Mucosa of rectum (tissue), 2 donors: ENCODE data around the gene FAM20C.

Experiments
- H3K27ac ChIP-seq, 2 donors: one replicate each; pipeline ENCODE4 v1.7.0; 2013; ENCODE audit warnings: inconsistent platforms in 2 of 2, low read depth in 2 of 2, low read length in 2 of 2
- H3K27me3 ChIP-seq, 2 donors: one replicate each; pipeline ENCODE4 v1.7.0; 2013; ENCODE audit warnings: low read length in 2 of 2; ENCODE audit not compliant: control insufficient read depth in 2 of 2, insufficient read depth in 2 of 2
- H3K36me3 ChIP-seq, 2 donors: one replicate each; pipeline ENCODE4 v1.7.0; 2013; ENCODE audit warnings: low read length in 2 of 2; ENCODE audit not compliant: control insufficient read depth in 2 of 2, insufficient read depth in 2 of 2
- H3K4me1 ChIP-seq, 2 donors: one replicate each; pipeline ENCODE4 v1.7.0; 2013; ENCODE audit warnings: low read length in 2 of 2, mild to moderate bottlenecking in 1 of 2; ENCODE audit not compliant: control insufficient read depth in 2 of 2, insufficient read depth in 2 of 2
- H3K4me3 ChIP-seq, 2 donors: one replicate each; pipeline ENCODE4 v1.7.0; 2013; ENCODE audit warnings: low read length in 2 of 2
- H3K9ac ChIP-seq, 2 donors: one replicate each; pipeline ENCODE4 v1.7.0; 2013; ENCODE audit warnings: low read length in 2 of 2, low read depth in 1 of 2, mild to moderate bottlenecking in 1 of 2
- H3K9me3 ChIP-seq, 2 donors: one replicate each; pipeline ENCODE4 v1.7.0; 2013; ENCODE audit warnings: low read length in 2 of 2; ENCODE audit not compliant: control insufficient read depth in 2 of 2
- donor health status: healthy.
- donor health status: Normal muscosa, but diverticular disease.

FAM20C gene

DNA sequence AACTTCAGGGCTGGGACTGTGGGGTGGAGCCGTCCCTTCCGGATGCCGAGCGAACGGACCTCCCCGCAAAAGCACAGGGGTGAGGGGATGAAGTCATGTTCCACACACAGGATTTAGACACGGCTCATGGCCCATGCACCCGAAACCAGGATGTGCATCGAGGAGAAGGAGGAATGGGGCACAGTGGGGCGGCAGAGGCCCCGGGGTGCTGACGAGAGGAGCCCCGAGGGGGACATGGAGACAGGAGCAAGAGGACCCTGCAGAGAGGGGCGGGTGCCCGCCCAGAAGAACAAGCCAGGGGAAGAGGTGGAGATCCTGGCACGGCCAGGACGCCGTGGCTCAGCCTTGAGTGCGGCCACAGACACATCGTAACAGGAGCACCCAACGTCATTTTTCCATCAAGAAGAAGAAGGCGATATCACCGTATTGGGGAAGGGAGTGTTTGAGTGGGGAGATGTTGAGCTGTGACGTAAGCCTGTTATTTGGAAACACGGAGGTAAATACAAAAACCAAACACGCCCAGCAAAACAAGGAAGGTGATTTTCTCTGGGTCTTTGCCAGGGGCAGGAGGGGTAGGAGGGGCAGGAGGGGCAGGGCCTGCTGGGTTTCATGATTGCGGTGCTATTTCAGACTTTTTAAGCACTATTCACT lies 72.3 kb downstream of the FAM20C start:
- Histone ChIP-seq H3K4me3 (peak overlapping the region; percentile 45 to 48), H3K4me1 (peaks cover 19 to 28% of the 10 kb centered on the region in 2 donors), H3K9ac (peak overlapping the region; percentile 32 to 33), H3K9me3 (no peaks in the 10 kb centered on the region), H3K27me3 (no peaks in the 10 kb centered on the region), H3K36me3 (peaks cover 0 to 2% of the 10 kb centered on the region in 2 donors), H3K27ac (peak overlapping the region; percentile 84 to 90)

DNA sequence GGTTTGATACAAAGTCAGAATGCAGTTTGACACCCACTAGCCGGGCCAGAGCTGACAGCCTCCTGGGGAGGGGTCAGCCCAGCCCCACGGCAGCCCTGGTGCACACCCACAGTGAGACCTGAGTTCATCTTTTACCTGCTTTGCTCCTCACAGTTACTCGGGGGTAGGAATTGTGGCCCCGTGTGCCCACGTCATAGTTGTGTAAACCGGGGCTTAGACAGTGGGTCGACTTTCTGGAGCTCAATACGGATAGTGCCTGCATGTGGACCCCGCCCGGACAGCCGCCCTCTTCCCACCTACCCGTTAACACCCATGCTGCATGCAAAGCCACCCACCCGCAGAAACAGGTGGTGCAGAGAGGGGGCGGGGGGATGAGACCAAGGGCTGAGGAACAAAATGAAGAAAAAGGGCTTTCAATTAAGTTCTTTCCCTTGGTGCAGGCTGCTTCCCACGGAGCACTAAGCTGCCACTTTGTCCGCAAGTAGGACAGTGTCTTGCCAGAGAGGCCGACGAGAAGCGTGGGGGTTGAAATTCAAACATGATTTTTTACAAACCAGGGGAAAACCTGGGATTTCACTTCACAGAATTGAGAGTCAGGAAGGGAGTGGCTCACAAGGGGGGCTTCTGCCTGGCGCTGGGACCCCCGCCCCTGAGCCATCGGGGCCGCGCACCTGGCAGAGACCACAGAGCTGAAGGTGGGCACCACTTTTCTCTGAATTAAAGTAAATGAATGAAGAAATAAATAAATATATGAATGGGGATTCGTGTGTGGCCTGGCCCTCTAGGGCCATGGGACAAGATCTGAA lies 73.0 kb downstream of the FAM20C start:
- peaks cover 0 to 2% of the 10 kb centered on the region in 2 donors for H3K36me3 ChIP-seq
- H3K27me3 ChIP-seq = no peaks in the 10 kb centered on the region
- H3K4me3 ChIP-seq = peak overlapping the region in 1 of 2 donors; percentile 48
- H3K27ac ChIP-seq = peak overlapping the region; percentile 40 to 90
- no peaks in the 10 kb centered on the region for H3K9me3 ChIP-seq
- peaks cover 16 to 22% of the 10 kb centered on the region in 2 donors for H3K4me1 ChIP-seq
- peak overlapping the region; percentile 14 to 33 for H3K9ac ChIP-seq

DNA sequence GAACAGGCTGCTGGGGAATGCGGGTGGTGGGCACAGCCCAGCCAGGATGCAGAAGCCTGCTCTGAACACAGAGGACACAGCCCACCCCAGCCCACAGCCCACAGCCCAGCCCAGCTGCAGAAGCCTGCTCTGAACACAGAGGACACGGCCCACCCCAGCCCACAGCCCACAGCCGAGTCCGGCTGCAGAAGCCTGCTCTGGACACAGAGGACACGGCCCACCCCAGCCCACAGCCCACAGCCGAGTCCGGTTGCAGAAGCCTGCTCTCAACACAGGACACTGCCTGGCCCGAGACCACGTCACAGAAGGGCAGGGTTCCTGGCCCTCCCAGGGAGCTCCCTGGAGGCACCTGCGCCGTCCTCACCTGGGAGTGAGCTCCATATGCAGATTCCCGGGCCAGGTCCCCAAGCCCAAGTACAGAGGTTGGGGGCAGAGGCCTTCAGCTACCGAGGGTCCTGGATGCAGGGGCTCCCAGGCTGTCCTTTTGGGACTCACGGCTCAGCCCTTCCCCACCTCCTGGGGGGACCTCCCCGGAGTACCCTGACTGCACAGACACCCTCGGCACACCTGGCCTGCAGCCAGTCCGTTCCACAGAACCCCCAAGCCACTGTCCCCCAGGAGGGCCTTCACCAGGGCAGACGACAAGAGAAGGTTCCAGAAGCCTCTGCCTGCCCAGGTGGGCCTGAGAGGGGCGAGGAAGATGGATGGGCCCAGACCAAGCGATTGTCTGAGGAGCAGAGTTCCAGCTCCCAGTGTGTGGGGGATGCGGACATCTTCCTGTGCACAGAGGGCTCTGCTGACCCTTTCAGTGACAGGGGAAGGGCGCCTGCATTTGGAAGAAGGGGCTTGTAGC lies 73.9 kb downstream of the FAM20C start:
- H3K27me3 ChIP-seq = no peaks in the 10 kb centered on the region
- peaks cover 7 to 17% of the 10 kb centered on the region in 2 donors for H3K4me1 ChIP-seq
- H3K36me3 ChIP-seq = no peaks in the 10 kb centered on the region
- H3K27ac ChIP-seq = no peak overlapping the region
- no peaks in the 10 kb centered on the region for H3K9me3 ChIP-seq
- peak overlapping the region in 1 of 2 donors; percentile 33 for H3K9ac ChIP-seq
- no peak overlapping the region for H3K4me3 ChIP-seq

DNA sequence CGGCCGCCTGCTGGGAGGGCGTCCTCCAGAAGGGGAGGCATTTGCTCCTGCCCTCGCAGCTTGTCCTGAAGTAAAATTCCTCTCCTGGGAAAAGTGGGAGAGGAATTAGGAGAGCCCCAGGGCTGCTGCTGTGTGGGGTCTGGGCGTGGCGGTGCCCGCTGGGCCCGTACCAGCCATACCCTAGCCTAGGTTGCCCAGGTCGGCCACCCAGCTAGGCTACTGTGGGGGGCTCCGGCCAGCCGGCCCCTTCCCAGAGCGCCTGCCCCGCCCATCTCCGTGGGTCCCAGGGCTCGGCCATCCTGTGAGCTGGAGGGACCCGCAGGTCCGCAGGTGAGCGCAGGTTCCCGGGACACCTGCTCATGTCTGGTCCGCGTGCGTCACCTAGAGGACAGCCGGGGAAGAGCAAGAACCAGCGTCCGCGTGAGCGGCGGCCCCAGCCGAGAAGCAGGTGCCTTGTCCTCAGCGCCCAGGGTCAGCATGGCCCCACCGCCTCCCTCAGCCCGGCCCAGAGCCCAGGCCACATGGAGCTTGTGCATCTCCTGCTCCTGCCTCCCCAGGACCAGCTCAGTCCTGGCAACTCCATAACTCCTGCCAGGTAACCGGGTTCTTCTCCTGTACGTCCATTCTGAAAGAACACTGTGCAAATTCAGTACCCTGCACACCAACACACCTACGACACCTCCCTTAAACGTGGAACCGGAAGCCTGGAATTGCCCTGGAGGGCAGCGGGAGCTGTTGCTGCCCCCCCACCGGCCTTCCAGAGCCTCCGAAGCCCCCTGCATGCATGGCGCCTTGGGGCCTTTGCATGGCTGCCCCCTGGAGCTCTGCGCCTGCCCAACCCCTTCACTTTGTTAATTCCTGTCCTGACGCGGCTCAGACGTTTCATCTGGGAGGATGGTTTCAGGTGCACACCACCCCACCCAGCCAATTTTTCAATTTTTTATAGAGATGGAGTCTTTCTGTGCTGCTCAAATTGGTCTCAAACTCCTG lies 74.8 kb downstream of the FAM20C start:
- H3K27ac ChIP-seq = no peak overlapping the region
- H3K4me1 ChIP-seq = peaks cover 6 to 14% of the 10 kb centered on the region in 2 donors
- H3K9ac ChIP-seq = no peak overlapping the region
- H3K27me3 ChIP-seq = no peaks in the 10 kb centered on the region
- no peaks in the 10 kb centered on the region for H3K36me3 ChIP-seq
- H3K9me3 ChIP-seq = no peaks in the 10 kb centered on the region
- H3K4me3 ChIP-seq = no peak overlapping the region

DNA sequence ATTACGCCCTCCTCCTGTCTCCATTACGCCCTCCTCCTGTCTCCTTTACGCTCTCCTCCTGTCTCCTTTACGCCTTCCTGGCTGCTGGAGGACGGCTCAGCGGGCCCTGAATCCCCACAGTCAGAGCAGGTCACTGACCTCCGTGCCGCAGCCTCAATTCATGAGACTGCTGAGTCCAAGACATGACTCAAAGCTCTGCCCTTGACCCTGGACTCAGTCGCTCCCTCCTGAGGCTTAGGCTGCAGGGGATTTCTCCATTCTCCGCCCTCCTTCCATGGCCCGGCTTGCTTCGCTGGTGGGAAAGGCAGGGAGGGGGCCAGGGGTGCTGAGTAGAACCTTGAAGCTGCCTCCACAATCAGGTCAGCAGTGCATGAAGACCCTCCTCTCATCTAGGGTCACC lies 76.6 kb downstream of the FAM20C start:
- Histone ChIP-seq H3K4me1 (peaks cover 6 to 14% of the 10 kb centered on the region in 2 donors), H3K36me3 (no peaks in the 10 kb centered on the region), H3K27me3 (no peaks in the 10 kb centered on the region), H3K9me3 (peaks cover 0 to 3% of the 10 kb centered on the region in 2 donors), H3K9ac (no peak overlapping the region), H3K27ac (no peak overlapping the region), H3K4me3 (no peak overlapping the region)

DNA sequence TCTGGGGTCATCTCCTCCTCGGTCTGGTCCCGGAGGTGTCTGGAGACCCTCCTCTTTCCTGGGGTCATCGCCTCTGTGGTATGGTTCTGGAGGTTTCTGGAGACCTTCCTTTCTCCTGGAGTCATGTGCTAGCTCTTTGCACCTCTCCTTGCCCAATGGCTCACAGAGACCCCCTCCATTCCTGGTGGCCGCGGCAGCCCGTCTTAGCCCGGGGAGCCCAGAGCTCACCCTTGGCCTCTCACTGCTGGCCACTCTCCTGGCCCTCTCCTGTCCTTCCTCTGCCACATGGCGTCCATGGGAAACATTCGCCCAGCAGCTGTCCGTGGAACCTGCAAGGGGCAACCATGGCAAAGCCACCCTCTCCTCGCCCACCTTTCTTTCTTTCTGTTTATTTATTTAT lies 77.3 kb downstream of the FAM20C start:
- Histone ChIP-seq H3K27ac (no peak overlapping the region), H3K9me3 (peaks cover 0 to 3% of the 10 kb centered on the region in 2 donors), H3K4me3 (no peak overlapping the region)

DNA sequence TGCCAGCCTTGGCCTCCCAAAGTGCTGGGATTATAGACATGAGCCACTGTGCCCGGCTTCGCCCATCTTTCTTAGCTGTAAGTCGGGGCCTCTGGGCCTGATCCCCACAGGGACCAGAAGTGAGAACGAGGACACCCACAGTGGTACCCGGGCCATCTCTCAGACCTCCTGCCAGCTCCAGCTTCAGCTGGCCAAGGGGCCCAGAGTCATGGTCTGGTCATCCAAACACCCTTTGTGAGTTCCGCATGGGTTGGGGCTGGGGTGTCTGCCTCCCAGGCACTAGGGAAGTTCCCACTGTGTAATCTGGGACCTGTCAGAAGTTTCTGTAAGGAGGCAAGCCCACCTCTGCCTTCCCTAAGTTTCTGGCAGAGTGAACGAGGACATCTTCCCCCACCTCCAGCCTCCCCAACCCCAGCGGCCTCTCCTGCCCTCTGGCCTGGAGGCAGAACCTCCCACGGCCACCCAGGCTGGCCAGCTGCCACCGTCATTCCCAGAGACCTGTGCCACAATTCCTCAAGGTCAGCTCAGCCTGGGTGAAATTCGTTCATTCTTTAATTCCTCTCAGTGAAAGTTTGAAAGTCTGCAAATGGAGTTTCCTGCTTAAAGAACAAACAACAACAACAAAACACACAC lies 78.1 kb downstream of the FAM20C start:
- no peaks in the 10 kb centered on the region for H3K4me1 ChIP-seq
- no peak overlapping the region for H3K27ac ChIP-seq
- peaks cover 0 to 3% of the 10 kb centered on the region in 2 donors for H3K9me3 ChIP-seq
- H3K4me3 ChIP-seq = no peak overlapping the region
- no peak overlapping the region for H3K9ac ChIP-seq
- H3K27me3 ChIP-seq = no peaks in the 10 kb centered on the region
- H3K36me3 ChIP-seq = no peaks in the 10 kb centered on the region

More for the DNA sequence above, 77.3 kb downstream of the FAM20C start:
- H3K36me3 ChIP-seq = no peaks in the 10 kb centered on the region
- H3K27me3 ChIP-seq = no peaks in the 10 kb centered on the region
- H3K9ac ChIP-seq = no peak overlapping the region
- H3K4me1 ChIP-seq = peaks cover 0 to 7% of the 10 kb centered on the region in 2 donors

DNA sequence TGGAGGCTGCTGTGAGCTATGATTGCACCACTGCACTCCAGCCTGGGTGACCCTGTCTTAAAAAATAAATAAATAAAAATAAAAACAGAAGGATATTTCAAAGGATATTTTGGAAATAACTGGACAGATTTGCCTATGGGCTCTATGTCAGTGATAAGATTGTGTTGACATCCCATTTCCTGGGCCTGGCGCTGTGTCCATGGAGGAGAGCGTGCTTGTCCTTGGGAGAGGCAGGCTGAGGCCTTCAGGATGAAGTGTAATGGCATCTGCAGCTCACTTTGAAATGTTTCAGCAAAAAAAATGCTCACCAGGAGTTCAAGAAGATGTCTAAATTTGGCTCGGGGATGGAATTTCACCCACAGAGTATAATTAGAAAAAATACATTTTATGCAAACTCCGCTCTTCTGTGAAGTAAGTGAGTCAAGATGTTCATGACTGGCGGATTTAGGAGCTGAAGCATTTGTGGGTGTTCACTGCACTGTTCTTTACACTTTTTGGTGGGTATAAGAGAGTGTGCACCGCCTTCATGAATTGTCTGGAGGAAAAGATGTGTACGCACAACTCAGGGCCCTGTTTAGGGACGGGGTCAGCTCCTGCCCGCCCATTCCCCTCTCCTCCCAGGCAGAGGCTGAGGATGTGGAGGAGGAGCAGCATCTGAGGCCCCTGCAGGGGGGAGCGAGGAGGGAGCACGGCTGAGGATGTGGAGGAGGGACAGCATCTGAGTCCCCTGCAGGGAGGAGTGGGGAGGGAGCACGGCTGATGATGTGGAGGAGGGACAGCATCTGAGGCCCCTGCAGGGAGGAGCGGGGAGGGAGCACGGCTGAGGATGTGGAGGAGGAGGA lies 79.1 kb downstream of the FAM20C start:
- H3K4me3 ChIP-seq = no peak overlapping the region
- H3K9ac ChIP-seq = no peak overlapping the region
- no peaks in the 10 kb centered on the region for H3K27me3 ChIP-seq
- peaks cover 0 to 3% of the 10 kb centered on the region in 2 donors for H3K9me3 ChIP-seq
- no peak overlapping the region for H3K27ac ChIP-seq
- H3K36me3 ChIP-seq = no peaks in the 10 kb centered on the region
- H3K4me1 ChIP-seq = no peaks in the 10 kb centered on the region
